Right renal pelvis (tissue), 4 donors: Measurements from ENCODE around the gene GHR. TPM values are rescaled to one million over a fixed set of nuclear protein-coding genes. Genes with fewer than 3 reads are reported as not detected.
A peak's percentile ranks its signal among the peaks of the same experiment; 100 is the strongest.

Experiments
- DNase-seq, 4 donors: peaks; one replicate each; pipeline ENCODE4 v3.0.0-alpha.2; 2013; ENCODE audit warnings: low read depth in 4 of 4, low spot score in 3 of 4, missing footprints in 1 of 4
- polyA plus RNA-seq, 4 donors: library from polyadenylated mRNA; unstranded; fragments of 120-200 nt; gene quantifications; one replicate each; pipeline ENCODE4 v1.2.1, GENCODE V29; 2013; ENCODE audit not compliant: insufficient read length in 4 of 4

GHR gene
- 10 to 100 TPM; 18.9 to 25.7 (median 22.3) TPM for polyA plus RNA-seq

- DNase-seq, result peak; percentile 74 to 83 (median 78)
These were observed at the start of gene GHR for GRCh38 chr5:42423285-42424165. TSS of gene GHR (plus strand) at chr5:42423439. CDS start at chr5:42565875, 142,436 bp downstream.

DNA sequence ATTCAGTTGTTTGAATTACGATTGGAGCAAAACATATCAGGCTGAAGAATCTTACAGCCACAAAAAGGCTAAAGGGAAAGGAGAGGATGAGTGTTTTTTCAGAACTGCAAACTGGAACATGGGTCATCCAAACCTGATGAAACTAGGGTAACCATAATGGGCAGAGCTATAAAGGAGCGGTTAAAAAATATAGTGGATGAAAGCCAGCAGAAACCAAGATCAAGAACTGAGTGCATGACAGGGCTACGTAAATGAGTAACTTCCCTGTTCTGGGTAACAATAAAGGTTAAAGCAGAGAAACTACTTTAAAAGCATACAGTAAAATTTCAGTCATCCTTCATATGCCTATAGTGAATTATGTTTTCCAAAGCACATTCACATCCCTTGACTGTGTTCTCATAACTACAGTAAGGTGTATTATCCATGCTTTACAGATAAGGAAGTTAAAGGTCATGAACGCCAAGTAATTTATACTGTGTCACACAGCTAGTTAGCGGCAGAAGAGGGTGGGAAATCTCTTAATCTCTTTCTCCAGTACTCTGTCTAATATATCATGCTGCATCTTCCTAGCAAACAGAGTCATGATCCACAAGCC, 48.5 kb upstream of the GHR start:
- no peak for DNase-seq

DNA sequence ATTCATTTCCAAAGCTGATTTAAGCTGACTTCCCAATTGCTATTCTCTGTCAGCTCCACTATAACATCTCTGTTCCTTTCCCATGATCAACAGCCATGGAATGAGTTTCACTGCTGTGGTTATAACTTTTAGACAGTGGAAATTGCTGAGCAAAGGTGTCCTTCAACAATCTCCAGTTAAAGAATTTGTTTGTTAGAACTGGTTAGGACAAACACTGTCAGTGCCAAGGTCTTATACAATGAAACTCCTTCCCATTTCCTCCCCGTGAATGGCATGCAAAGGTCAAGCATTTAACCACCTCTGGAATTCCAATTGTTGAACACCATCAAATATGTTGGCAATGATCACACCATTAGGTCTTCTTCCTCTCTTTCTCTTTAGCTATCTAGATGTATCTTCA, 45.7 kb upstream of the GHR start:
- no peak for DNase-seq

DNA sequence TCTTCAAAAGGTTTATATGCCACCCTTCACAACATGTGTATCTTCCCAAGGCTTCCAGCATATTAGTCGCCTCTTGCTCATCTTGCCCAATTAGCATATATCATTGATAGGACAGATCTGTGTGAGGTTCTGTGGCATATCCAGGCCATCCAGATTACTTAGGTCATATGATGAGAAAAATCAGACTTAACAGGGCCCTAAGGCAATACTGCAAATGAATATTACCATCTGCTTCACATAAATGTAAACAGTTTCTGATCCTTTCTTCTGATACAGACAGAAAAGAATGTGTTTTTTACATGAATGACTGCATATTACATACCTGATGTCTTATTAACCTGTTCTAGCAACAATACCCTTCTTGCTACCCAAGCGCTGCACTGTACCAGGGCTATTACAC, 41.3 kb upstream of the GHR start:
- no peak for DNase-seq

- DNase-seq, result no peak
These were observed 35.7 kb upstream of the GHR start for GRCh38 chr5:42387563-42387962.

DNA sequence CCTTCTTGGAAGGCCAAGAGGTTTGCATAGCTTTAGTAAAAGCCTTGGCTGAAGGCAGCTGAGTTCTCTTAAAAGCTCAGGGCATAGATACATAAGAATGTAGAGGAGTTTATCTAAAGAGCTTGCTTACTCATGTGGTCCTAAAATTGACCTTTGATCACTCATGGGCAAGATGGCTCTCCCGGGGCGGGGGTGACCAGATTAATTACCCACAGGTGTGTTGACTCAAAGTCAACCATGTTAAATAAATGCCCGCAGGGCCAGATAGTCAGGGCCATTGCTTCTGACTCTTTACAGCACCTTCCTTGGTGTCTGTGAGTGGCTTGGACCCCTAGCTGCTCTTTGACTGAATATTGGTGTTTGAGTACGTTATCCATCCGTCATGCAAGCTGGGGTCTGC, 33.1 kb upstream of the GHR start:
- DNase-seq, result no peak

GRCh38 chr5:42392917-42393316, 30.3 kb upstream of the GHR start:
- DNase-seq, result no peak

- DNase-seq, result no peak
These were observed 27.1 kb upstream of the GHR start for GRCh38 chr5:42396111-42396510.

GRCh38 chr5:42397267-42397666, 26.0 kb upstream of the GHR start:
- no peak for DNase-seq

GRCh38 chr5:42399702-42400101, 23.5 kb upstream of the GHR start:
- no peak for DNase-seq

- DNase-seq, result no peak
These were observed 22.8 kb upstream of the GHR start for GRCh38 chr5:42400474-42400873.

- no peak for DNase-seq
These were observed 20.0 kb upstream of the GHR start for GRCh38 chr5:42403236-42403635.

DNA sequence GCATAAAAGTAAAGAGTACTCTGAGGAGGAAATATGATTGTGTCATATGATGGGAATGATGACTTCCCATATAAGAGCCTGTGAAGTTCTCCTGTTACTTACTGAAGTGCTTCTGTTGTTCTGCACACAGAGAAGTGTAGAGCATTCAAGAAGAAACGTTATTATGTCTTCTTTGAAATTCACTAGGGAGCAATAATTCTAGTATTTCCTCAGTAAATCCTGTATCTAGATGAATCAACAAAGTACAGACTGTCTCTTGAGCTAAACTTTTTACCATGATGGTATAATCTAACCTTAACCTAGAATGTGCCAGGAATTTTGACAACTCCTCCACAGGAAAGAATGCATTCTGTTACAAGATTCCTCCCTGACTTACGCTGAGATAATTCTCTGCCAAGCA, 18.9 kb upstream of the GHR start:
- DNase-seq, result no peak

- no peak for DNase-seq
These were observed 3.9 kb upstream of the GHR start for GRCh38 chr5:42419294-42419693.

- no peak for DNase-seq
These were observed 471 bp upstream of the GHR start for GRCh38 chr5:42422656-42423280.

- no peak for DNase-seq
These were observed 2.8 kb downstream of the GHR start for GRCh38 chr5:42426016-42426415.

DNA sequence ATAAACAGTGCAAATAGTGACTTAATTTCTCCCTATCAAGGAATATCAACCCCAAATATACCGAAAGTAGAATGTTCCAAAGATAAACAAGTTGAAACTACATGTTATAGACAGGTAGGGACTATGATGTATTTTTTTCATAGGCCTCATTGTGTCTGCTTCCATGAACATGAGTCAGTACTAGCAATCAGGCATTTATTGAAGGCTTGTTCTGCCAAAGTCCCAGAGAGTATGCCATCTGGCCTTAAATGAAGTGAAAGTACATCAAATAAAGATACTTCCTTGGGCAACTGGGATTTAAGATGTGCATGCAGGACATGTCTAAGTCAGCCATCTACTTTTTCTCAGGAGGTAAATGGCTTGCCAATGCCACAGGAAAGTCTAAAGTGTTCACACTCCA, 6.5 kb downstream of the GHR start:
- DNase-seq, result no peak

DNA sequence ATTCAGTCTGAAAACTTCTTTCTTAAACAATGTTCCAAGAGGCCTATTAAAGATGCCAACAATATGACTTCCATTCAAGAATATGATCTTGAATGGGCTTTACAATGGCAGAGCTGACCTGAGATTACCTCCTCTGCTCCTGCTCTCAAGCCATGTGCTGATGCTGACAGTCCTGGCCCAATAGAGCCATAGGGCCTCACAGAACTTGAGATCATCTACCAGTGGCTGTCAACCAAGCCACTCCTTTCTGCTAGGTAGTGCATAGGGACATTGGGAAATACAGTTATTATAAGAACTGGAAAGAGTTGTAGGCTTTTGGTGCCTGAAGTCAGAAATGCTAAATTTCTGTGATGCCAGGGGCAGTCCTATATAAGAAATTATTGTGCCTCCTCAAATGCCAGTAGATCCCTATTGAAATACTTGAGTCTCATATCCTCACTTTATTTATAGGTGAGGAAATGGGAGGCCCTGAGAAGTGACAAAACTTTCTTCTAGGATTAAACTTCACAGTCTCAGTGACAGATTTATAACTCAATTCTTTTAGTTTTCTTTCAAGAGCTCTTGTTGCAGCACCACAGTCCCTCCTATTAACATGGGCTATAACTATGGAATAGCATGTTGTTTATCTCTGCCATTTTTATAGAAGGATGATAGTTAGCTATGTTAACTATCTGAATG, 10.9 kb downstream of the GHR start:
- no peak for DNase-seq

GRCh38 chr5:42436051-42436450, 12.8 kb downstream of the GHR start:
- no peak for DNase-seq

DNA sequence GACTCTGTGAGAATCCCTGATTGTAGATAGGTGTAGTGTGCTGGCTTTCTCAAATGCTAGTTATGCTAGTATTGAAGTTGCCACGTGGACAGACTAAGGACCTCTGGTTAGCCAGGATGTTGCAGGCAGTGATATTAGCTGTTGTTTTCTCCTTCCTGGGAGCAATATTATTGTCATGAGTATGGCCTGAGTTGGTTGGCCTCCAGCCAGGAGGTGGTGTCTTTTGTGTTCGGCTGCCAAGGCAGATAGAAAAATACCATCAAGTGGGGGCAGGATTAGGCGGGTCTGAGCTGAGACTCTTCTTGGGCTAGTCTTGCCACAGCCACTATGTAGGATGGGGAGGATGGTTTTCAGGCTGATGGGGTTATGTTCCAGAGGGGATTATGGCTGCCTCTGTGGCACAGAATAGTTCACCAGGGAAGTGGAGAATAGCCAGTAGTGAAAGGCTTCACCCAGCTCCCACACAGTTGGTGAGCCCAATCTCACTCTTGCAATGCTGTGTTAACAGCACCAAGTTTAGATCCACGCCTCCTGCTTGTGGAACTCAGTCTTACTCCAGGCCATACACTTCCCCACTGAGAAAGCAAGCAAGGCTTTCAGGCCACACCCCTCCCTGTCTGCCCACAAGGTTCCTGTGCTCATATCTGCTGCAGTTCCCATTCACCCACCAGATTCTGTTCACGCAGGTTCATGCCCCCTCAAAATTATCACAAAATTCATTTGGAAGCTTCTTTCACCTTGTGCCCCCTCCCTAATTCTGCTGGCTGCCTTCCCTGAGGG, 31.2 kb downstream of the GHR start:
- no peak for DNase-seq
